Calu3 (cell line): ENCODE results near the gene GPR31. TPM values are rescaled to one million over a fixed set of nuclear protein-coding genes. Genes with fewer than 3 reads are reported as not detected.

ENCODE experiments used
- BruUV-seq: library from RNA; stranded (reverse); fragments of 400-500 nt; replicated peaks from 2 replicates; lab custom pipeline; 2021; lab: Mats Ljungman, UMichigan
- CTCF ChIA-PET: fragments of 300-600 bp; sonication (Branson Sonifier 250); formaldehyde crosslinking; loops from one replicate; lab custom pipeline; 2022; ENCODE audit warnings: antibody characterized with exemption; lab: Charles Lee
- DNase-seq: peaks from one replicate; pipeline ENCODE4 v3.0.0; 2022
- H3K27ac Mint-ChIP-seq: one replicate; pipeline ENCODE4 v1.8.0; 2022; ENCODE audit warnings: mixed read lengths; ENCODE audit not compliant: unreplicated experiment
- H3K27me3 Mint-ChIP-seq: one replicate; pipeline ENCODE4 v1.8.0; 2022; ENCODE audit warnings: mixed read lengths; ENCODE audit not compliant: unreplicated experiment
- H3K36me3 Mint-ChIP-seq: one replicate; pipeline ENCODE4 v1.8.0; 2022; ENCODE audit warnings: mild to moderate bottlenecking, moderate library complexity, mixed read lengths; ENCODE audit not compliant: insufficient read depth, unreplicated experiment
- H3K4me1 Mint-ChIP-seq: one replicate; pipeline ENCODE4 v1.8.0; 2022; ENCODE audit warnings: mild to moderate bottlenecking, low read depth, mixed read lengths; ENCODE audit not compliant: unreplicated experiment
- H3K4me3 Mint-ChIP-seq: one replicate; pipeline ENCODE4 v1.8.0; 2022; ENCODE audit warnings: mild to moderate bottlenecking, low read depth, moderate library complexity, mixed read lengths; ENCODE audit not compliant: unreplicated experiment
- H3K9me3 Mint-ChIP-seq: one replicate; pipeline ENCODE4 v1.8.0; 2022; ENCODE audit warnings: low read depth, mixed read lengths; ENCODE audit not compliant: unreplicated experiment
- CTCF ChIP-seq: fragments of 200-600 bp; IDR thresholded peaks from one replicate; pipeline ENCODE4 v1.8.0; 2022; ENCODE audit warnings: antibody characterized with exemption; ENCODE audit not compliant: unreplicated experiment
- intact Hi-C: fragments of 100-400 bp; cut with micrococcal nuclease; formaldehyde crosslinking; loops from one replicate; pipeline ENCODE4 v1.10.0; 2022; ENCODE audit not compliant: unreplicated experiment
- total RNA-seq: library from RNA; stranded (reverse); gene quantifications from 2 replicates; pipeline ENCODE4 v1.2.3, GENCODE V29; 2022

GPR31 gene
- total RNA-seq, 1 experiment from 2014 or later = not detected

- CTCF ChIA-PET = no interaction called here
- TF ChIP-seq CTCF = no peak
- no TSS peak for BruUV-seq
- no peak overlapping the region for H3K27ac Mint-ChIP-seq
- no peaks in the 10 kb centered on the region for H3K4me1 Mint-ChIP-seq
- H3K4me3 Mint-ChIP-seq = no peak overlapping the region
- intact Hi-C loops = no loop called here
- peaks cover 3% of the 10 kb centered on the region for H3K9me3 Mint-ChIP-seq
- H3K27me3 Mint-ChIP-seq = peaks cover 85% of the 10 kb centered on the region
- H3K36me3 Mint-ChIP-seq = no peaks in the 10 kb centered on the region
- DNase-seq = no peak
Measured at GRCh38 chr6:167148997-167149396, 8.8 kb downstream of the GPR31 start.

GRCh38 chr6:167148021-167148420, 9.8 kb downstream of the GPR31 start:
- TF ChIP-seq CTCF = no peak
- DNase-seq = no peak
- BruUV-seq = no TSS peak
- intact Hi-C loops = no loop called here
- Mint-ChIP-seq H3K9me3 (peaks cover 3% of the 10 kb centered on the region), H3K4me3 (no peak overlapping the region), H3K27ac (no peak overlapping the region), H3K27me3 (peaks cover 82% of the 10 kb centered on the region), H3K4me1 (no peaks in the 10 kb centered on the region), H3K36me3 (no peaks in the 10 kb centered on the region)
- CTCF ChIA-PET = no interaction called here

GRCh38 chr6:167146977-167147376, 10.8 kb downstream of the GPR31 start:
- no peak for TF ChIP-seq CTCF
- Mint-ChIP-seq H3K4me3 (no peak overlapping the region), H3K27ac (no peak overlapping the region), H3K27me3 (peaks cover 71% of the 10 kb centered on the region), H3K9me3 (peaks cover 3% of the 10 kb centered on the region), H3K4me1 (no peaks in the 10 kb centered on the region), H3K36me3 (no peaks in the 10 kb centered on the region)
- no peak for DNase-seq
- BruUV-seq = no TSS peak
- CTCF ChIA-PET = no interaction called here
- intact Hi-C loops = no loop called here

- Mint-ChIP-seq H3K27ac (no peak overlapping the region), H3K27me3 (peaks cover 63% of the 10 kb centered on the region), H3K4me1 (no peaks in the 10 kb centered on the region), H3K4me3 (no peak overlapping the region), H3K9me3 (peaks cover 3% of the 10 kb centered on the region), H3K36me3 (no peaks in the 10 kb centered on the region)
- no TSS peak for BruUV-seq
- CTCF ChIA-PET = no interaction called here
- no peak for TF ChIP-seq CTCF
- no peak for DNase-seq
- intact Hi-C loops = no loop called here
Measured at GRCh38 chr6:167146135-167146534, 11.6 kb downstream of the GPR31 start.
